IgD-negative memory B cell (primary cell): ENCODE results near the gene GTSE1. TPM values are rescaled to one million over a fixed set of nuclear protein-coding genes. Genes with fewer than 3 reads are reported as not detected.

Experiments
- H3K27ac Mint-ChIP-seq, 3 donors: one replicate each; pipeline ENCODE4 v1.8.0; 2020 to 2022; ENCODE audit warnings: mild to moderate bottlenecking in 3 of 3, mixed read lengths in 3 of 3, moderate library complexity in 1 of 3
- H3K27me3 Mint-ChIP-seq: one replicate; pipeline ENCODE4 v1.8.0; 2021; ENCODE audit warnings: mixed read lengths
- H3K36me3 Mint-ChIP-seq: one replicate; pipeline ENCODE4 v1.8.0; 2020; ENCODE audit warnings: mild to moderate bottlenecking, mixed read lengths
- H3K4me1 Mint-ChIP-seq, 3 donors: one replicate each; pipeline ENCODE4 v1.8.0; 2020 to 2022; ENCODE audit warnings: mixed read lengths in 3 of 3, mild to moderate bottlenecking in 1 of 3
- H3K4me3 Mint-ChIP-seq, 4 donors: one replicate each; pipeline ENCODE4 v1.8.0; 2020 to 2022; ENCODE audit warnings: mild to moderate bottlenecking in 4 of 4, mixed read lengths in 4 of 4, moderate library complexity in 3 of 4
- H3K9me3 Mint-ChIP-seq, 3 donors: one replicate each; pipeline ENCODE4 v1.8.0; 2020 to 2021; ENCODE audit warnings: mixed read lengths in 3 of 3, mild to moderate bottlenecking in 1 of 3
- polyA plus RNA-seq: library from polyadenylated mRNA; unstranded; fragments of 300-500 nt; fragmentation: Illumina TruSeq; gene quantifications from one replicate; pipeline ENCODE4 v1.2.3, GENCODE V29; 2021

GTSE1 gene
- polyA plus RNA-seq, 1 donor from 2014 or later, result not detected

DNA sequence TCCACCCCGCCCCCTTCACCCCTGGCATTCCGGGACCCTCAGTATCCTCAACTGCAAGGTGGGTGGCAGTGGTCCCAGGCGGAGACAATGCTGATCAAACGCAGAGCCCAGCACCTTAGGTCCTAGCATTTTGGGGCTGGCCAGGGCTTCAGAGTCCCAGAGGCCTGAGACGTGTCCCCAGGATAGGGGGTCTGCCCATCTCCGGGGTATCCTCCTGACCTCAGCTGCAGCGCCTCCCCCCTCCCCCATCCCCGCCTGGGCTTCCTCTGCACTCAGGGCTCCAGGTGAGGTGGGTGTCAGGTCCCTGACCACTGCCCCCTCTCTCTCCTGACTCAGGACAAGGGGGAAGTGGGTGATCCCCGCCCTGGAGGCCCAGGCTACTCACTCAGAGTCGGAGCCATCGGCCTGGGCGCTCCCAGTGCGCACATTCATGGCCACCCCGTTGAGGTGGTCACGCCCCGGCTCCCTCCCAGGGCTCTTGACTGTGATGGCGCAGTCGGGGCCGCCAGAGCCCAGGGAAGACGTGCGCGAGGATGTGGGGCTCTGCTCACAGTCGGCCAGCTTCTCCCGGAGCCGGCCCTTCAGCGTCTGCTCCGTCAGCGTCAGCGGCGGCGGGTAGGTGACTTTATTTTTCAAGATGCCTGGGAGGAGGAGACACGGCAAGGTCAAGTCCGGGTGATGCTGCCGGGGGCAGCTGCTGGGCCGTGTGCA lies 67.1 kb downstream of the GTSE1 start:
- peaks cover 5% of the 10 kb centered on the region for H3K36me3 Mint-ChIP-seq
- H3K27ac Mint-ChIP-seq, result peak overlapping the region in 1 of 3 donors; percentile 58
- no peaks in the 10 kb centered on the region for H3K27me3 Mint-ChIP-seq
- H3K4me1 Mint-ChIP-seq, result peaks cover 5 to 9% (median 9%) of the 10 kb centered on the region in 3 donors
- H3K4me3 Mint-ChIP-seq, result no peak overlapping the region
- H3K9me3 Mint-ChIP-seq, result no peaks in the 10 kb centered on the region

DNA sequence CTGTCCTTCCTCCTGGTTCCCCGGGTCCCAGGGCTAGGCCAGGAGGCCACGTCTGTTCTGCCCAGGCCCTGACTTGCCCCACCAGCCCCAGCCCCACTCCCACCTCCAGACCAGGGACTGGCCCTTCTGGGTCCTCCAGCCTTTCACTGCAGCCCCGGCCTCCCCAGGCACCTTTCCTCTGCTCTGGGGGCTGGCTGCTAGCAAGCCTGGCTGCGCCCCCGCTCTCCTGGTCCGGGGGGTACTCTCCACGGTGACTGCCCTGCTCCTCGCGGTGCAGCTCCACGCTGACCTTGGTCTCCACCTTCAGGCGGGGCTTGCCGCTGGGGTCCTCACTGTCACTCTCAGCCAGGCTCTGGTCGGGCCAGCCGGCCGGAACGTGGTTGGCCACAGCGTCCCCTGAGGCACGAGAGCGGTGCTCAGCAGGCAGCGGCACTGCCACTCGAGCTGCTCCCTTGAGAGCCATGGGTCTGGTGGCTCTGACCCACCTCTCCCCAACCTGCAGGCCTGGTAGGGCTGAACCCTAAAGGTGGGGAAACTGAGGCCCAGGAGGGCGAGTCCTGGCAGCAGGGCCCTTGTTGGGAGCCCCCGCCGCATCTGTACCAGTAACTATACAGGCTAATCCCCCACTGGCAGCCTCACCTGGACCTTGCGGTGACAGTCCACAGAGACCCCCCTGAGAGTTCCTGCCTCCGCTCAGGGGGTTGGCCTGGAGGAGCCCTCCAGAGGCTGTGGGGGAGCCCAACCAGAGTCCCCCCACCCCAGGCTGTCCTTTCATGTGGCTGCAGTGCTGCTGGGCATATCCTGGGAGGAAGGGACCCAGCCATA lies 67.9 kb downstream of the GTSE1 start:
- H3K4me3 Mint-ChIP-seq, result peak overlapping the region in 1 of 4 donors; percentile 63
- H3K36me3 Mint-ChIP-seq, result peaks cover 5% of the 10 kb centered on the region
- no peaks in the 10 kb centered on the region for H3K9me3 Mint-ChIP-seq
- peaks cover 5 to 9% (median 9%) of the 10 kb centered on the region in 3 donors for H3K4me1 Mint-ChIP-seq
- peak overlapping the region in 1 of 3 donors; percentile 88 for H3K27ac Mint-ChIP-seq
- no peaks in the 10 kb centered on the region for H3K27me3 Mint-ChIP-seq

DNA sequence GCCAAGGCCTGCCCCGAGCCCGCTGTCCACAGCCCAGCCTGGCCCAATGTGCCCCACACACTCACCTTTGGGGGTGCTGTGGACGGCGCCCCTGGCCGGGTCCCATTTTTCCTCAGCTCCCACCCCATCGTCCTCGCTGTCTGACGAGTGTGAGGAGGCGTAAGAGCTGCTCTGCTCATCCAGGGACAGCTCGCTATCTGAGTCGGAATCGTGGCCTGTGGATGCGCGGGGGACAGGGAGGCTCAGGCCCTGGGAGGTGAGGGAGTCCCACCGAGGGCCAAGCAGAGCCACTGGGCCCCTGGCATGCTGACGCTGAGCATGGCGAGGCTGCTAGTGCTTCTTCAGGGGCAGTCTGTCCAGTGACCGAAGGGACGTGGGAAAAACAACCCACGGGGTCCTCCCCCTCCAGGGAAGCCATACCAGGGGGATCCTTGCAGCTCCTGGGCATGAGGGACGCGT lies 68.5 kb downstream of the GTSE1 start:
- Mint-ChIP-seq H3K4me1 (peaks cover 5 to 12% (median 9%) of the 10 kb centered on the region in 3 donors), H3K27ac (no peak overlapping the region), H3K36me3 (peaks cover 5% of the 10 kb centered on the region), H3K27me3 (no peaks in the 10 kb centered on the region), H3K4me3 (no peak overlapping the region), H3K9me3 (no peaks in the 10 kb centered on the region)

- Mint-ChIP-seq H3K9me3 (no peaks in the 10 kb centered on the region), H3K27ac (peak overlapping the region in 1 of 3 donors; percentile 90), H3K4me1 (peaks cover 5 to 12% (median 9%) of the 10 kb centered on the region in 3 donors), H3K4me3 (no peak overlapping the region), H3K27me3 (no peaks in the 10 kb centered on the region), H3K36me3 (peaks cover 4% of the 10 kb centered on the region)
Observed at GRCh38 chr22:46366327-46366731, 69.7 kb downstream of the GTSE1 start.

GRCh38 chr22:46366801-46367706 lies 70.4 kb downstream of the GTSE1 start:
- H3K27me3 Mint-ChIP-seq, result no peaks in the 10 kb centered on the region
- peaks cover 5 to 12% (median 9%) of the 10 kb centered on the region in 3 donors for H3K4me1 Mint-ChIP-seq
- no peaks in the 10 kb centered on the region for H3K9me3 Mint-ChIP-seq
- H3K36me3 Mint-ChIP-seq, result peaks cover 4% of the 10 kb centered on the region
- H3K4me3 Mint-ChIP-seq, result peak overlapping the region in 3 of 4 donors; percentile 30 to 82 (median 79)
- H3K27ac Mint-ChIP-seq, result peak overlapping the region in 2 of 3 donors; percentile 41 to 90

GRCh38 chr22:46367707-46368191 lies 71.1 kb downstream of the GTSE1 start:
- Mint-ChIP-seq H3K9me3 (no peaks in the 10 kb centered on the region), H3K4me1 (peaks cover 0 to 7% (median 7%) of the 10 kb centered on the region in 3 donors), H3K27me3 (no peaks in the 10 kb centered on the region), H3K36me3 (peaks cover 2% of the 10 kb centered on the region), H3K27ac (peak overlapping the region in 2 of 3 donors; percentile 41 to 67), H3K4me3 (peak overlapping the region in 2 of 4 donors; percentile 23 to 82)

DNA sequence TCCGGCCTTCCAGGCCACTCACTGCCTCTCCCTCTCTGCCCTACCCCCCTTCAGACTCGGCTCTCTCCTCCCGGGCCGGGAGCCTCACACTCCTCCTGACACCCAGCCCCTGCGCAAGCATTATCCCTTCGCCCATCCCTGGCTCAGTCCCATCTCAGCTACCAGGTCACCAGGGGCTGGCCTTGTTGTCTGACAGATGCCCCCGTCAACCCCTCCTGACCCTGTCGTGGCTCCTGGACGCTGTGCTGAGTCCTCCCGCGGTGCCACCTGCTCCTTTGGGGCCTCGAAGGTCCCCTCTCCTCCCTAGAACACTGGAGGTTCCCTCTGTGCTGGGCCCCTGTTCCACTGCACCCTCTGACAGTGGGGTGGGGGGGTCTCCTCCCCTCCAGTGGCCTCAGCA lies 71.8 kb downstream of the GTSE1 start:
- H3K4me1 Mint-ChIP-seq, result peaks cover 0 to 7% (median 5%) of the 10 kb centered on the region in 3 donors
- H3K4me3 Mint-ChIP-seq, result peak overlapping the region in 1 of 4 donors; percentile 54
- no peaks in the 10 kb centered on the region for H3K27me3 Mint-ChIP-seq
- H3K27ac Mint-ChIP-seq, result peak overlapping the region in 1 of 3 donors; percentile 67
- H3K9me3 Mint-ChIP-seq, result no peaks in the 10 kb centered on the region
- H3K36me3 Mint-ChIP-seq, result peaks cover 2% of the 10 kb centered on the region

GRCh38 chr22:46368871-46369715 lies 72.4 kb downstream of the GTSE1 start:
- peaks cover 2% of the 10 kb centered on the region for H3K36me3 Mint-ChIP-seq
- H3K27me3 Mint-ChIP-seq, result peaks cover 1% of the 10 kb centered on the region
- no peaks in the 10 kb centered on the region for H3K9me3 Mint-ChIP-seq
- peaks cover 0 to 7% (median 5%) of the 10 kb centered on the region in 3 donors for H3K4me1 Mint-ChIP-seq
- H3K4me3 Mint-ChIP-seq, result no peak overlapping the region
- H3K27ac Mint-ChIP-seq, result peak overlapping the region in 1 of 3 donors; percentile 67

DNA sequence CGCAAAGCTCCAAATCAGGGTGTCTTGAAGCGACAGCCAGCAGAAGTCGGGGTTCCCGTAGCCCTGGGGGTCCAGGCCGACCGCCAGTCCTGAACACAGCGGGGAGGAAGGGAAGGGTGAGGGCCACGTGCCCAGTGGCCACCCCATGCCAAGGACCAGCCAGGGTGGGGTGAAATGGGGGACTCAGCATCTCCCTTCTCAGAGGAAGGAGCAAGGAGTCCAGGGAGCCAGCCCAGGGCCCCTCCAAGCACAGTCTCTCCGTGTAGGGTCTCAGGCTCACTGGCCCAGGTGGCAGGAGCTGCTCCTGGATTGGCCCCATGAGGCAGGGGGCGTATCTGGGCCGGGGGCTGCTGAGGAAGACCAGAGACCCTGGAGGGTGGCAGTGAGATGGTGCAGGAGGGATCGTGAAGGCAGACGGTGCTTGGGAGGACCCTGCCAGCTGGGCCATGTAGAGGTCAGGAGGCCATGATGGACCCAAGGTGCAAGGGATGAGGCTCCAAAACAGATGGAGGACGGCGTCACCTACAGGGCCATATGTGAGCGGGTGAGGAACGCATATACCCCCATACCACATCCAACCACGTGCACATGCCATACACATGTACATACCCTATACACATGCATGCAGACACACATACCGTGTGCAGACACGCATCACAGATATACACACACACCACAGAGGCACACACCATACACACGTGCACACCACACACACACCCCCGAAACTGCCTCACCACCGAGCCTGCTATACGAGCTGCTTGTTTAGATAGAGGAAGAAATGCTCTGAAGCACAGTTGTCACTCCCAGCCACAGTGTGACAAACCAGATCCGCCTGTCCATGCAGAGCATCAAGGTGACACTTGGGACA lies 73.3 kb downstream of the GTSE1 start:
- Mint-ChIP-seq H3K36me3 (peaks cover 2% of the 10 kb centered on the region), H3K27ac (peak overlapping the region in 2 of 3 donors; percentile 61 to 63), H3K27me3 (peaks cover 3% of the 10 kb centered on the region), H3K9me3 (no peaks in the 10 kb centered on the region), H3K4me3 (peak overlapping the region in 1 of 4 donors; percentile 38), H3K4me1 (peaks cover 0 to 7% (median 7%) of the 10 kb centered on the region in 3 donors)

DNA sequence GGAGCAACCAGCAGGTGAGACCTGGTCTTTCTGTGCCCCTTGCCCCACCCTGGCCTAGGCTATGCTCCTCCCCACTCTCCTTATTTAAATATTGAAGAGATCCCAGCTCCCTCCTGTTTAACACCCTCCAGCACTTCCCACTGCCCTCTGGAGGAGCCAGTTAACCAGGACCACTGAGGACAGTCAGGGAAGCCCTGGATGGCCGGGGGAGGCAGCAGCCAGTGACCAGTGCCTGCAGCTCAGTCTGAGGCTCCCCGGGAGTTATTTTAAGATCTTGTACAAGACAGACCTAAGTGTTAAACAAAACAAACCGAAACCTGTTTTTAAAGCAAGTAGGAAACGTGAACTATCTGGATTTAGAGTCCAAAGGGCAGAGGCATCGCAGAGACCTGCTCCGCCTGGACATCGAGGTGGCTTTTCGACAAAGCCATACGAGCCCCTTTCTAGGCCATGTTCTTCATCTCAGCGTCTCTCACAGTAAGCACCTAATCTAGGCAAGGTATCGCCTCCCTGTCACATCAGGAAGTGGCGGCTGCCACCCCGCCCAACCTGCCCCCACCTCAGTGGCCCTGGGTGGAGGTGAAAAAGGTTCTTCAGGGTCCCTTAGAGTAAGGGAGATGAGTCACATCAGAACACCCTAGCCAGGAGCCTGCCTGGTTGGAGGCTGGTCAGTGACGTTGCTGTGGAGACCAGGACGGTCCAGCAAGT lies 74.1 kb downstream of the GTSE1 start:
- Mint-ChIP-seq H3K36me3 (peaks cover 4% of the 10 kb centered on the region), H3K27me3 (peaks cover 3% of the 10 kb centered on the region), H3K4me3 (peak overlapping the region in 1 of 4 donors; percentile 38), H3K4me1 (peaks cover 0 to 9% (median 7%) of the 10 kb centered on the region in 3 donors), H3K27ac (peak overlapping the region in 2 of 3 donors; percentile 61 to 63), H3K9me3 (peaks cover under 1 to 2% (median under 1%) of the 10 kb centered on the region in 3 donors)

GRCh38 chr22:46371623-46372226 lies 75.1 kb downstream of the GTSE1 start:
- Mint-ChIP-seq H3K4me3 (peak overlapping the region in 1 of 4 donors; percentile 39), H3K9me3 (peaks cover 3 to 6% (median 4%) of the 10 kb centered on the region in 3 donors), H3K27ac (peak overlapping the region in 1 of 3 donors; percentile 26), H3K36me3 (peaks cover 6% of the 10 kb centered on the region), H3K4me1 (peaks cover 0 to 11% (median 7%) of the 10 kb centered on the region in 3 donors), H3K27me3 (peaks cover 3% of the 10 kb centered on the region)

GRCh38 chr22:46372686-46373085 lies 76.0 kb downstream of the GTSE1 start:
- H3K27ac Mint-ChIP-seq, result peak overlapping the region in 1 of 3 donors; percentile 73
- peaks cover 10% of the 10 kb centered on the region for H3K36me3 Mint-ChIP-seq
- H3K4me3 Mint-ChIP-seq, result peak overlapping the region in 1 of 4 donors; percentile 27
- peaks cover 3 to 7% (median 4%) of the 10 kb centered on the region in 3 donors for H3K9me3 Mint-ChIP-seq
- peaks cover 0 to 9% (median 6%) of the 10 kb centered on the region in 3 donors for H3K4me1 Mint-ChIP-seq
- peaks cover 3% of the 10 kb centered on the region for H3K27me3 Mint-ChIP-seq
